Neural crest cell (in vitro differentiated cells): Measurements from ENCODE around the gene GALNT14. TPM values are rescaled to one million over a fixed set of nuclear protein-coding genes. Genes with fewer than 3 reads are reported as not detected.

Source experiments
- DNase-seq: peaks from one replicate; pipeline ENCODE4 v3.0.0; 2021; ENCODE audit warnings: low read depth, mixed read lengths, low spot score
- H3K27ac Mint-ChIP-seq: one replicate; pipeline ENCODE4 v1.8.0; 2021; ENCODE audit warnings: mild to moderate bottlenecking, mixed read lengths; ENCODE audit not compliant: unreplicated experiment
- H3K27me3 Mint-ChIP-seq: 2 replicates; pipeline ENCODE4 v1.8.0; 2021; ENCODE audit warnings: low read depth, mild to moderate bottlenecking, mixed read lengths
- H3K36me3 Mint-ChIP-seq: 2 replicates; pipeline ENCODE4 v1.8.0; 2021; ENCODE audit warnings: low read depth, mild to moderate bottlenecking, mixed read lengths
- H3K4me1 Mint-ChIP-seq: 2 replicates; pipeline ENCODE4 v1.8.0; 2021; ENCODE audit warnings: mixed read lengths
- H3K4me3 Mint-ChIP-seq: one replicate; pipeline ENCODE4 v1.8.0; 2021; ENCODE audit warnings: mild to moderate bottlenecking, mixed read lengths
- H3K9me3 Mint-ChIP-seq: 2 replicates; pipeline ENCODE4 v1.8.0; 2021; ENCODE audit warnings: mixed read lengths
- total RNA-seq: library from RNA; stranded (reverse); gene quantifications from 2 replicates; pipeline ENCODE4 v1.2.1, GENCODE V29; 2021
- TF ChIP-seq, protein P1 (sequence below): fragments of 200-600 bp; sonication (generic); conservative IDR thresholded peaks from 2 replicates; pipeline ENCODE4 v1.5.0; 2021; ENCODE audit warnings: antibody characterized with exemption, mild to moderate bottlenecking

The GALNT14 gene
- total RNA-seq, 1 donor from 2014 or later: 1.5 TPM

DNA sequence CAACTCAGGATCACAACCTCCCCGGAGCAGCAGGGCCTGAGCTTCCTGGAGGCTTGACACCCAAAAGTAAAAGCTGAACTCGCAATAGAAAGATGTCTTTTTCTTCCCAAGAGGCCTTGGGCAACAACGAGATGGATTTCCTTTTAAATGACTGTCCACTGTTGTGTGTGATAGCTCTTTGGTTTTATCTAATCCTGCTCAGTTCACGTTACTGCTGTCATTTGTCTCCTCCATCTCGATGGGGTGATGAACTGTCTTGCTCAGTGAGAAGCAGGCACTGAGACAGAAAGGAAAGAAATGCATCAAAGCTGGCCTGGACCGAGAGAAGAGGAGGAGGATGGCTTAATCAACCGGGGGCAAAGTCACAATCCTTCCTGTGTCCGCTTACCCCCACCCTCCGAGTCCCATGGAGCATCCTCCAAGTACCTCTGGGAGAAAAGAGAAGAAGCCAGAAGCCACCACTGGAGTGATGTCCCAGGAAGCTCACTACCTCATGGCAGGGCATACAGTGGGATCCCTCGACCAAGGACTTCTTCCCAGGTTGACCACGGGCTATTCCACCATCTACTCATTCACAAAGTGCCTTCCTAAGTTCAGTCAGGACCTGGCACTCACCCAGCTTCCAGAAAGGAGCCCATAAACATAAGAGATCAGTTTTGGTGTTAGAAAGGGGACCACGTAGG is 68.5 kb downstream of the GALNT14 start:
- Mint-ChIP-seq H3K9me3 (no peaks in the 10 kb centered on the region), H3K27ac (no peak overlapping the region), H3K4me3 (no peak overlapping the region), H3K27me3 (peaks cover 3% of the 10 kb centered on the region), H3K36me3 (no peaks in the 10 kb centered on the region), H3K4me1 (no peaks in the 10 kb centered on the region)
- TF ChIP-seq, protein P1, sequence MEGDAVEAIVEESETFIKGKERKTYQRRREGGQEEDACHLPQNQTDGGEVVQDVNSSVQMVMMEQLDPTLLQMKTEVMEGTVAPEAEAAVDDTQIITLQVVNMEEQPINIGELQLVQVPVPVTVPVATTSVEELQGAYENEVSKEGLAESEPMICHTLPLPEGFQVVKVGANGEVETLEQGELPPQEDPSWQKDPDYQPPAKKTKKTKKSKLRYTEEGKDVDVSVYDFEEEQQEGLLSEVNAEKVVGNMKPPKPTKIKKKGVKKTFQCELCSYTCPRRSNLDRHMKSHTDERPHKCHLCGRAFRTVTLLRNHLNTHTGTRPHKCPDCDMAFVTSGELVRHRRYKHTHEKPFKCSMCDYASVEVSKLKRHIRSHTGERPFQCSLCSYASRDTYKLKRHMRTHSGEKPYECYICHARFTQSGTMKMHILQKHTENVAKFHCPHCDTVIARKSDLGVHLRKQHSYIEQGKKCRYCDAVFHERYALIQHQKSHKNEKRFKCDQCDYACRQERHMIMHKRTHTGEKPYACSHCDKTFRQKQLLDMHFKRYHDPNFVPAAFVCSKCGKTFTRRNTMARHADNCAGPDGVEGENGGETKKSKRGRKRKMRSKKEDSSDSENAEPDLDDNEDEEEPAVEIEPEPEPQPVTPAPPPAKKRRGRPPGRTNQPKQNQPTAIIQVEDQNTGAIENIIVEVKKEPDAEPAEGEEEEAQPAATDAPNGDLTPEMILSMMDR: no peak
- DNase-seq: no peak

DNA sequence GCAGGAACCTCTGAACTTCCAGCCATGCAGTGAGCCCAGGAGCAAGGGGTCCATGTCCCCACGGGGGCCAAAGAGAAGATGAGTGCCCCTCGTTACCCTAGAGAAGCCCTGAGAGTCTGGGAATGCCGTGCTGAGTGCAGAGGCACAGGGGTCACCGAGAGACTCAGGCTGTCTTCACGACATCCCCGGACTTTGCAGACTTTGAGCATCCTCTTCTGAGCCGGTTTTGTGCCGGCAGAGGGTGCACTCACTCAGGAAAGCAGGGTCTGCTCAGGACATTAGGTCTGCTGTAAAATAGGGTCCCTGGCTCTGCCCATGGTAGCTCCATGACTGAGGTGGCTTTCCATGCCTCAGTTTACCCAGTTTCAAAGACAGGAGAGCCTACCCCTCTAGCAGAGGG is 71.0 kb downstream of the GALNT14 start:
- Mint-ChIP-seq H3K9me3 (no peaks in the 10 kb centered on the region), H3K27ac (no peak overlapping the region), H3K27me3 (peaks cover 2% of the 10 kb centered on the region), H3K4me3 (no peak overlapping the region), H3K36me3 (no peaks in the 10 kb centered on the region), H3K4me1 (no peaks in the 10 kb centered on the region)
- TF ChIP-seq, protein P1: no peak
- DNase-seq: no peak

DNA sequence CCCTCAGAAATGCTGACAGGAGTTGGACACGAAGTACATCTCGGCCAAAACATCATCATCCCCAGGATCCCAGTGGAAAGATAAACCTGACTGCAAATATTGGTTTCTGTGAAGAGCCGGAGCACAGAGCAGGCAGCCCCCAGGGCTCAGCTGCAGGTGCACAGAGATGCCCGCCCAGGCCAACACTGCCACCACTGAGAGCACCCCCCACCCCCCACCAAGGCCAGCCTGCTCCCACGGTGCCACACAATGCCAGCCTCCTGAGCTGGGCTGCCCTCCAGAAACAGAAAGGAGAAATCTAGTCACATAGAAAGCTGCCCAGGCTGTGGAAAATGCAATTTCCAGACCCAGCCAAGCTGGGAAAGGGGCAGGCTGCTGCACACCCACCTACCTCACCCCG is 71.7 kb downstream of the GALNT14 start:
- TF ChIP-seq, protein P1: no peak

DNA sequence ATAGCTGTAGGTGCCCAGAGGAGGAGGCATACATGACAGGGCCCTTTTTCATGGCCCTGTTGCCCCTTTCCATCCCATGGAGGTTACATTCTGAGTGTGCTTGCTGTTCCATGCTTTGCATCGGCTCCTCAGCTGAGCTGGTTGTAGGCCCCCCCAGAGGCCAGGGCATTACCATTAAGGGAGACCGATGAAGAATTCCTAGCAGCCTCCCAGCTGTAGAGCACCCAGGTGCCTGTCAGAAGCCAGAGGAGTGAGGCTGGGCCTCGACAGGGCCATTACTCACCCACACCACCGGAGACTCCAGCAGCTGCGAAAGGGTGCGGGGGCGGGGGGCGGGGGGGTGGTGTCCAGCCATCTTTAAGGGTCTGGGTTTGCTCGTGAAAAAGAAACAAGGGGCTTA is 72.2 kb downstream of the GALNT14 start:
- no peaks in the 10 kb centered on the region for H3K9me3 Mint-ChIP-seq
- peak overlapping the region; percentile 27 for H3K27ac Mint-ChIP-seq
- peaks cover 5% of the 10 kb centered on the region for H3K27me3 Mint-ChIP-seq
- H3K4me1 Mint-ChIP-seq: no peaks in the 10 kb centered on the region
- DNase-seq: no peak
- no peaks in the 10 kb centered on the region for H3K36me3 Mint-ChIP-seq
- TF ChIP-seq, protein P1: no peak
- H3K4me3 Mint-ChIP-seq: no peak overlapping the region

More for the DNA sequence above, 71.7 kb downstream of the GALNT14 start:
- Mint-ChIP-seq H3K4me1 (no peaks in the 10 kb centered on the region), H3K27me3 (peaks cover 2% of the 10 kb centered on the region), H3K36me3 (no peaks in the 10 kb centered on the region), H3K9me3 (no peaks in the 10 kb centered on the region), H3K27ac (no peak overlapping the region), H3K4me3 (no peak overlapping the region)
- DNase-seq: no peak

DNA sequence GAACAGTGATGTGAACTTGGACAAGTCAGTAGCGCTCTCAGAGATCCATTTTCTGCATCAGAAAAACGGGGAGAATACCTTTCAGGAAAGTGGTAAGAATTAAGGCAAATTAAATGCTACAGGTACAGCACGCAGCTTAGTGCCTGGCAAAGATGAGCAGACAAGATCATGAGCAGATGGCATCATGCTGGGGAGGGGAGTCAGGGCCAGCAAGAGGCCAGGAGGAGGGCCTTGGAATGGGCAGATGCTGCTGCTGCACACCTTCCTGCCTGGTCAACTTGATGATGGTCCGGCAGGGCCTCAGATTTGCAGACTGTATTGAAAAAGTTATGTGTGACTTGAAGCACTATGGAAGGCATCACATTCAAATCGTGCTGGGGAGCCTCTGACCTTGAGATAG is 72.9 kb downstream of the GALNT14 start:
- Mint-ChIP-seq H3K9me3 (peaks cover 2% of the 10 kb centered on the region), H3K27ac (no peak overlapping the region), H3K4me3 (no peak overlapping the region), H3K4me1 (no peaks in the 10 kb centered on the region), H3K27me3 (peaks cover 8% of the 10 kb centered on the region), H3K36me3 (no peaks in the 10 kb centered on the region)
- DNase-seq: no peak
- TF ChIP-seq, protein P1: no peak
